ENCODE results near the gene PLCB1. TPM values are rescaled to one million over a fixed set of nuclear protein-coding genes. Genes with fewer than 3 reads are reported as not detected.

Gene PLCB1
- total and polyA plus RNA-seq, 2 donors (not counting 3 experiments of a cell fraction or from before 2014, with no cell fraction given) = 10.2 to 53.4 TPM

- H3K9ac ChIP-seq (replicated peaks; ENCODE audit: extremely low read depth, insufficient read depth, low read length) = no peak overlapping the region
- FAIRE-seq = no peak
- no peak for DNase-seq (ENCODE audit: low read depth, low spot score)
- CTCF ChIA-PET = interaction anchor here (0.5 to 1.1 kb wide), 4 partner anchors 16 to 399 kb away, joined by 3 read pairs; no protein-coding TSS in a partner anchor
- H3K36me3 ChIP-seq (ENCODE audit: control insufficient read depth in 2 of 2, extremely low read depth in 1 of 2, insufficient read depth in 2 of 2, low read length in 2 of 2) = no peaks in the 10 kb centered on the region
- no peak overlapping the region for H3K4me2 ChIP-seq (ENCODE audit: insufficient read depth, low read length)
- no peaks in the 10 kb centered on the region for H3K4me1 ChIP-seq (ENCODE audit: control insufficient read depth, extremely low read depth, insufficient read depth, low read length)
- intact Hi-C loops (cut with micrococcal nuclease) (no loop called here), dilution Hi-C loops (cut with MboI; ENCODE audit: extremely low pct_ligation_motif_present, low sequenced_read_pairs) (no loop called here)
- no peak overlapping the region for H3K27ac ChIP-seq (ENCODE audit: insufficient read depth, low read depth, low read length)
- H4K20me1 ChIP-seq (replicated peaks; ENCODE audit: control insufficient read depth, extremely low read depth, insufficient read depth, low read length) = no peaks in the 10 kb centered on the region
- no peaks in the 10 kb centered on the region for H3K9me3 ChIP-seq (replicated peaks; ENCODE audit: control insufficient read depth, insufficient read depth, low read length)
- TF ChIP-seq FOS (IDR thresholded peaks at IDR 0.05; ENCODE audit: borderline replicate concordance, insufficient read depth, low read length) = no peak
- TF ChIP-seq POLR2A (IDR thresholded peaks at IDR 0.05; ENCODE audit: low read depth, low read length) = no peak
- TF ChIP-seq POLR2AphosphoS5 (IDR thresholded peaks at IDR 0.05; ENCODE audit: insufficient read depth, low read depth, low read length) = no peak
- TF ChIP-seq MAX (IDR thresholded peaks at IDR 0.05; ENCODE audit: insufficient read depth, insufficient read length) = no peak
- no peak for TF ChIP-seq MYC (IDR thresholded peaks at IDR 0.05; ENCODE audit: low read depth, low read length)
- no peaks in the 10 kb centered on the region for H3K27me3 ChIP-seq (ENCODE audit: control insufficient read depth in 2 of 2, insufficient read depth in 2 of 2, low read length in 2 of 2)
- POLR2A ChIA-PET = no interaction called here
- no TSS peak for BruUV-seq (replicated peaks)
- H3K9me1 ChIP-seq (replicated peaks; ENCODE audit: control insufficient read depth, extremely low read depth, insufficient read depth, low read length) = no peaks in the 10 kb centered on the region
- no peak overlapping the region for H2AFZ ChIP-seq (ENCODE audit: low read depth, low read length)
- no peaks in the 10 kb centered on the region for H3K79me2 ChIP-seq (ENCODE audit: control insufficient read depth, insufficient read depth, low read length)
- H3K4me3 ChIP-seq (replicated peaks in 1 of 3; ENCODE audit: insufficient read depth in 1 of 3, low read depth in 1 of 3, low read length in 3 of 3) = no peak overlapping the region
These were observed 190.7 kb downstream of the PLCB1 start for GRCh38 chr20:8322662-8323217.

- Histone ChIP-seq H3K27ac (ENCODE audit: insufficient read depth, low read depth, low read length) (no peak overlapping the region), H3K27me3 (ENCODE audit: control insufficient read depth in 2 of 2, insufficient read depth in 2 of 2, low read length in 2 of 2) (no peaks in the 10 kb centered on the region), H3K36me3 (ENCODE audit: control insufficient read depth in 2 of 2, extremely low read depth in 1 of 2, insufficient read depth in 2 of 2, low read length in 2 of 2) (no peaks in the 10 kb centered on the region), H4K20me1 (replicated peaks; ENCODE audit: control insufficient read depth, extremely low read depth, insufficient read depth, low read length) (no peaks in the 10 kb centered on the region), H3K4me1 (ENCODE audit: control insufficient read depth, extremely low read depth, insufficient read depth, low read length) (no peaks in the 10 kb centered on the region), H2AFZ (ENCODE audit: low read depth, low read length) (no peak overlapping the region), H3K9me1 (replicated peaks; ENCODE audit: control insufficient read depth, extremely low read depth, insufficient read depth, low read length) (no peaks in the 10 kb centered on the region), H3K9ac (replicated peaks; ENCODE audit: extremely low read depth, insufficient read depth, low read length) (no peak overlapping the region), H3K79me2 (ENCODE audit: control insufficient read depth, insufficient read depth, low read length) (no peaks in the 10 kb centered on the region), H3K4me3 (replicated peaks in 1 of 3; ENCODE audit: insufficient read depth in 1 of 3, low read depth in 1 of 3, low read length in 3 of 3) (no peak overlapping the region), H3K9me3 (replicated peaks; ENCODE audit: control insufficient read depth, insufficient read depth, low read length) (no peaks in the 10 kb centered on the region), H3K4me2 (ENCODE audit: insufficient read depth, low read length) (no peak overlapping the region)
- POLR2A ChIA-PET = no interaction called here
- FAIRE-seq (no peak), DNase-seq (ENCODE audit: low read depth, low spot score) (no peak)
- intact Hi-C loops (cut with micrococcal nuclease) = no loop called here
- dilution Hi-C loops (cut with MboI; ENCODE audit: extremely low pct_ligation_motif_present, low sequenced_read_pairs) = no loop called here
- TF ChIP-seq POLR2A (IDR thresholded peaks at IDR 0.05; ENCODE audit: low read depth, low read length) = no peak
- TF ChIP-seq CTCF (IDR thresholded peaks at IDR 0.05; ENCODE audit: extremely low read depth in 1 of 2, insufficient read depth in 1 of 2, low read depth in 1 of 2, low read length in 2 of 2) = no peak
- no peak for TF ChIP-seq JUN (IDR thresholded peaks at IDR 0.05; ENCODE audit: borderline replicate concordance, insufficient read depth, insufficient read length, low read depth)
- TF ChIP-seq GATA2 (IDR thresholded peaks at IDR 0.05; ENCODE audit: insufficient read depth, insufficient read length, low read depth, low read length) = no peak
- no peak for TF ChIP-seq FOS (IDR thresholded peaks at IDR 0.05; ENCODE audit: borderline replicate concordance, insufficient read depth, low read length)
- TF ChIP-seq MAX (IDR thresholded peaks at IDR 0.05; ENCODE audit: insufficient read depth, insufficient read length) = no peak
- TF ChIP-seq EZH2 (IDR thresholded peaks at IDR 0.05; ENCODE audit: borderline replicate concordance, low read depth, low read length, severe bottlenecking) = no peak
- TF ChIP-seq POLR2AphosphoS5 (IDR thresholded peaks at IDR 0.05; ENCODE audit: insufficient read depth, low read depth, low read length) = no peak
- no peak for TF ChIP-seq MYC (IDR thresholded peaks at IDR 0.05; ENCODE audit: low read depth, low read length)
- BruUV-seq (replicated peaks) = no TSS peak
- CTCF ChIA-PET = interaction anchor here (1.0 to 1.1 kb wide), 2 partner anchors 23 to 396 kb away, joined by 3 to 4 read pairs; no protein-coding TSS in a partner anchor
These were observed 194.1 kb downstream of the PLCB1 start for GRCh38 chr20:8326191-8326590.
